K562 (cell line): ENCODE measurements around the gene FGFRL1. TPM values are rescaled to one million over a fixed set of nuclear protein-coding genes. Genes with fewer than 3 reads are reported as not detected.
A peak's percentile ranks its signal among the peaks of the same experiment; 100 is the strongest.

Experiments
- ARHGAP35 ChIP-seq: fragments of 450-650 bp; IDR thresholded peaks from 2 replicates; pipeline ENCODE4 v1.6.1; 2018; ENCODE audit not compliant: partially characterized antibody
- ELK1 ChIP-seq: sonication (generic); formaldehyde crosslinking; IDR thresholded peaks from 2 replicates; pipeline ENCODE4 v1.8.1; 2022; ENCODE audit warnings: missing genetic modification reagents
- JUNB ChIP-seq: fragments of 450-650 bp; formaldehyde crosslinking; conservative IDR thresholded peaks from 2 replicates; pipeline ENCODE4 v1.4.0; 2020; ENCODE audit warnings: mild to moderate bottlenecking
- JUND ChIP-seq, 2 experiments: IDR thresholded peaks; 2 replicates in 1 of 2; 3 replicates in 1 of 2; pipeline ENCODE4 v1.6.1; 2011; ENCODE audit warnings: borderline replicate concordance in 2 of 2, low read depth in 2 of 2, low read length in 2 of 2, improper control_type of control experiment in 1 of 2, missing biosample characterization in 1 of 2, missing genetic modification characterization in 1 of 2, missing genetic modification reagents in 1 of 2
- NFRKB ChIP-seq: fragments of 450-650 bp; IDR thresholded peaks from 2 replicates; pipeline ENCODE4 v1.6.1; 2016; ENCODE audit warnings: low read depth
- PHB ChIP-seq: fragments of 250-450 bp; sonication (Bioruptor Pico); IDR thresholded peaks from 2 replicates; pipeline ENCODE4 v1.5.0; 2021
- PKNOX1 ChIP-seq: fragments of 450-650 bp; IDR thresholded peaks from 2 replicates; pipeline ENCODE4 v1.6.1; 2016
- RFX5 ChIP-seq: IDR thresholded peaks from 2 replicates; pipeline ENCODE4 v1.6.1; 2011; ENCODE audit warnings: low read depth, mild to moderate bottlenecking, improper control_type of control experiment, low read length
- SP1 ChIP-seq: sonication (generic); formaldehyde crosslinking; IDR thresholded peaks from 2 replicates; pipeline ENCODE4 v1.8.1; 2022; ENCODE audit warnings: mild to moderate bottlenecking, missing genetic modification reagents
- STAT5A ChIP-seq: IDR thresholded peaks from 2 replicates; pipeline ENCODE4 v1.6.1; 2012; ENCODE audit warnings: low read length, inconsistent platforms, borderline replicate concordance
- STAT6 ChIP-seq: sonication (generic); formaldehyde crosslinking; IDR thresholded peaks from 2 replicates; pipeline ENCODE4 v1.8.1; 2023; ENCODE audit warnings: mild to moderate bottlenecking, missing genetic modification reagents
- ZBTB9 ChIP-seq: fragments of 450-650 bp; formaldehyde crosslinking; IDR thresholded peaks from 2 replicates; pipeline ENCODE4 v1.4.0; 2020; ENCODE audit warnings: mild to moderate bottlenecking, moderate library complexity
- ZNF175 ChIP-seq: fragments of 200-800 bp; sonication (Bioruptor generic); IDR thresholded peaks from 2 replicates; pipeline ENCODE4 v1.6.1; 2016; ENCODE audit warnings: low read depth, mild to moderate bottlenecking, missing genetic modification characterization, missing compliant biosample characterization
- ZNF224 ChIP-seq: sonication (generic); formaldehyde crosslinking; IDR thresholded peaks from 2 replicates; pipeline ENCODE4 v1.8.0; 2022; ENCODE audit warnings: mild to moderate bottlenecking, missing genetic modification reagents
- ZNF24 ChIP-seq: fragments of 450-650 bp; IDR thresholded peaks from 2 replicates; pipeline ENCODE4 v1.6.1; 2016
- polyA plus RNA-seq, 8 experiments: library from polyadenylated mRNA; depleted of rRNA in 4 of 8; stranded (reverse) in 5 of 8; unstranded in 3 of 8; fragments of >200 nt; fragmentation: Nextera tagmentation in 2 of 8; fragmentation: Illumina TruSeq in 1 of 8; extraction: Ambion mirVana in 2 of 8; extraction: Trizol in 1 of 8; gene quantifications; 2 replicates each; pipeline versions ENCODE4 v1.2.1 to v1.2.3, GENCODE V29; 2011 to 2014; ENCODE audit warnings: inconsistent platforms in 1 of 8, missing spikeins in 1 of 8
- total RNA-seq, 7 experiments: library from RNA; depleted of rRNA in 6 of 7; stranded (reverse); fragments of >200 nt in 6 of 7; fragmentation: Illumina TruSeq in 2 of 7; extraction: Trizol in 2 of 7; gene quantifications; 2 replicates each; pipeline versions ENCODE4 v1.2.1 to v1.2.3, GENCODE V29; 2011 to 2021; ENCODE audit warnings: low replicate concordance in 1 of 7
- TF ChIP-seq, protein P1 (sequence below), 2 experiments: IDR thresholded peaks; 2 replicates each; pipeline ENCODE4 v1.6.1; 2012; ENCODE audit warnings: improper control_type of control experiment in 2 of 2, low read depth in 2 of 2, low read length in 2 of 2, borderline replicate concordance in 1 of 2

The FGFRL1 gene
- total and polyA plus RNA-seq, 9 of the 15 experiments (the other 6 are each of a cell fraction or from before 2014, with no cell fraction given), result 0.34 to 49.9 (median 14.6) TPM

- TF ChIP-seq ZBTB9 (CRISPR knock-in tag), result no peak
- no peak for TF ChIP-seq STAT6
- TF ChIP-seq ZNF224 (CRISPR knock-in tag), result no peak
- TF ChIP-seq, protein P1, sequence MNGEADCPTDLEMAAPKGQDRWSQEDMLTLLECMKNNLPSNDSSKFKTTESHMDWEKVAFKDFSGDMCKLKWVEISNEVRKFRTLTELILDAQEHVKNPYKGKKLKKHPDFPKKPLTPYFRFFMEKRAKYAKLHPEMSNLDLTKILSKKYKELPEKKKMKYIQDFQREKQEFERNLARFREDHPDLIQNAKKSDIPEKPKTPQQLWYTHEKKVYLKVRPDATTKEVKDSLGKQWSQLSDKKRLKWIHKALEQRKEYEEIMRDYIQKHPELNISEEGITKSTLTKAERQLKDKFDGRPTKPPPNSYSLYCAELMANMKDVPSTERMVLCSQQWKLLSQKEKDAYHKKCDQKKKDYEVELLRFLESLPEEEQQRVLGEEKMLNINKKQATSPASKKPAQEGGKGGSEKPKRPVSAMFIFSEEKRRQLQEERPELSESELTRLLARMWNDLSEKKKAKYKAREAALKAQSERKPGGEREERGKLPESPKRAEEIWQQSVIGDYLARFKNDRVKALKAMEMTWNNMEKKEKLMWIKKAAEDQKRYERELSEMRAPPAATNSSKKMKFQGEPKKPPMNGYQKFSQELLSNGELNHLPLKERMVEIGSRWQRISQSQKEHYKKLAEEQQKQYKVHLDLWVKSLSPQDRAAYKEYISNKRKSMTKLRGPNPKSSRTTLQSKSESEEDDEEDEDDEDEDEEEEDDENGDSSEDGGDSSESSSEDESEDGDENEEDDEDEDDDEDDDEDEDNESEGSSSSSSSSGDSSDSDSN (IDR thresholded peaks at IDR 0.05; ENCODE audit: borderline replicate concordance in 1 of 2, low read depth in 2 of 2, low read length in 2 of 2), result 0 out of 4 replicates have a peak, but pooled peaks of 1 of the 2 experiments have one; percentile 15
- no peak for TF ChIP-seq ZNF175
- 0 out of 2 replicates have a peak, but pooled peaks have one; percentile 15 for TF ChIP-seq NFRKB
- no peak for TF ChIP-seq JUNB (CRISPR knock-in tag)
- no peak for TF ChIP-seq ZNF24
- TF ChIP-seq STAT5A, result no peak
- no peak for TF ChIP-seq PHB (CRISPR knock-in tag)
- no peak for TF ChIP-seq ELK1 (CRISPR knock-in tag)
- no peak for TF ChIP-seq PKNOX1
- no peak for TF ChIP-seq ARHGAP35
- no peak for TF ChIP-seq RFX5
- TF ChIP-seq JUND (IDR thresholded peaks at IDR 0.05; ENCODE audit: borderline replicate concordance, low read depth, low read length), result no peak
- TF ChIP-seq JUND (tag; IDR thresholded peaks at IDR 0.05; ENCODE audit: borderline replicate concordance, low read depth, low read length), result no peak
- TF ChIP-seq SP1 (CRISPR knock-in tag), result no peak
Observed at GRCh38 chr4:996997-997374, 14.4 kb upstream of the FGFRL1 start (continued).
